H54 (cell line): ENCODE data around the gene CHST4.
"Not testable (repeated sequence)": the region's sequence is repeated elsewhere in the genome, so short reads cannot be mapped to it uniquely, and the experiment has no call there.

ENCODE experiments used
- DNase-seq: peaks from one replicate; pipeline ENCODE4 v3.0.0; 2011; ENCODE audit warnings: low spot score, mixed read lengths; ENCODE audit not compliant: insufficient read length
- FAIRE-seq: peaks from 3 replicates; lab custom pipeline; 2011; peaks lifted over from hg19 to GRCh38; lab: Jason Lieb, UNC
- POLR2A ChIP-seq: IDR thresholded peaks from 2 replicates; pipeline ENCODE4 v1.6.1; 2011; ENCODE audit warnings: low read depth, mild to moderate bottlenecking, low read length

The CHST4 gene

GRCh38 chr16:71572497-71573116 is 46.4 kb downstream of the CHST4 start:
- FAIRE-seq: no peak
- no peak for TF ChIP-seq POLR2A
- no peak for DNase-seq

- TF ChIP-seq POLR2A: no peak
- FAIRE-seq: no peak
- DNase-seq: no peak
Observed at GRCh38 chr16:71573387-71574094, 47.3 kb downstream of the CHST4 start.

GRCh38 chr16:71574702-71575101 is 48.5 kb downstream of the CHST4 start:
- DNase-seq (no peak), FAIRE-seq (no peak)
- TF ChIP-seq POLR2A: no peak

GRCh38 chr16:71576971-71577370 is 50.7 kb downstream of the CHST4 start, which contains the start of gene TAT:
Gene TAT (minus strand): TSS chr16:71577092. CDS start chr16:71576415, 677 bp downstream.
- no peak for TF ChIP-seq POLR2A
- no peak for FAIRE-seq
- DNase-seq: no peak

GRCh38 chr16:71582553-71582848 is 56.3 kb downstream of the CHST4 start:
- DNase-seq, FAIRE-seq: not testable (repeated sequence)

- no peak for FAIRE-seq
- DNase-seq: no peak
- no peak for TF ChIP-seq POLR2A
Observed at GRCh38 chr16:71584543-71585317, 58.5 kb downstream of the CHST4 start.

- FAIRE-seq: no peak
- no peak for TF ChIP-seq POLR2A
- no peak for DNase-seq
Observed at GRCh38 chr16:71585318-71585703, 59.1 kb downstream of the CHST4 start.
